Hepatocyte (in vitro differentiated cells): Measurements from ENCODE around the gene ATP1B1.

Experiments
- CTCF ChIP-seq: fragments of 200-600 bp; sonication (generic); IDR thresholded peaks from 2 replicates; pipeline ENCODE4 v1.5.1; 2016; ENCODE audit warnings: antibody characterized with exemption, mild to moderate bottlenecking; ENCODE audit not compliant: poor library complexity
- EZH2 ChIP-seq: fragments of 200-600 bp; sonication (generic); IDR thresholded peaks from 2 replicates; pipeline ENCODE4 v1.6.1; 2016; ENCODE audit warnings: antibody characterized with exemption, mild to moderate bottlenecking, borderline replicate concordance
- EZH2phosphoT487 ChIP-seq: fragments of 200-600 bp; sonication (generic); IDR thresholded peaks from one replicate; pipeline ENCODE4 v1.6.1; 2018; ENCODE audit warnings: antibody characterized with exemption, mild to moderate bottlenecking, low read depth, moderate library complexity; ENCODE audit not compliant: unreplicated experiment, severe bottlenecking

GRCh38 chr1:169091480-169091941 is 15.0 kb upstream of the ATP1B1 start:
- TF ChIP-seq CTCF (no peak), EZH2phosphoT487 (no peak), EZH2 (no peak)
